Stomach (tissue), 4 donors: ENCODE measurements around the gene MALAT1.

Source experiments
- CTCF ChIP-seq, 7 experiments: fragments of 450-650 bp in 4 of 7; fragments of 200-600 bp in 3 of 7; sonication (generic) in 3 of 7; IDR thresholded peaks; one replicate each; pipeline ENCODE4 v1.5.1; 2016 to 2019; ENCODE audit warnings: antibody characterized with exemption in 7 of 7, control low read depth in 2 of 7, mild to moderate bottlenecking in 1 of 7
- EP300 ChIP-seq: sonication (generic); formaldehyde crosslinking; IDR thresholded peaks from one replicate; pipeline ENCODE4 v1.6.1; 2017; ENCODE audit warnings: antibody characterized with exemption

GRCh38 chr11:65549096-65549495 is 50.3 kb downstream of the MALAT1 start:
- no peak for TF ChIP-seq CTCF (IDR thresholded peaks at IDR 0.05)
- no peak for TF ChIP-seq EP300
